ENCODE data around the gene ARPP21. TPM values are rescaled to one million over a fixed set of nuclear protein-coding genes. Genes with fewer than 3 reads are reported as not detected.

ARPP21 gene
- total RNA-seq, 4 donors from 2014 or later: not detected

- TF ChIP-seq CTCF (IDR thresholded peaks at IDR 0.05; ENCODE audit: low read depth): no peak
Observed at GRCh38 chr3:35718921-35719320, 79.6 kb downstream of the ARPP21 start.

GRCh38 chr3:35721628-35722027 is 82.3 kb downstream of the ARPP21 start:
- TF ChIP-seq CTCF (IDR thresholded peaks at IDR 0.05; ENCODE audit: low read depth): no peak

- no peak for TF ChIP-seq CTCF (IDR thresholded peaks at IDR 0.05; ENCODE audit: low read depth)
Observed at GRCh38 chr3:35722902-35723301, 83.6 kb downstream of the ARPP21 start.

- no peak for TF ChIP-seq CTCF (IDR thresholded peaks at IDR 0.05; ENCODE audit: low read depth)
Observed at GRCh38 chr3:35723480-35724097, 84.3 kb downstream of the ARPP21 start.

- no peak for TF ChIP-seq CTCF (IDR thresholded peaks at IDR 0.05; ENCODE audit: low read depth)
Observed at GRCh38 chr3:35724106-35724505, 84.8 kb downstream of the ARPP21 start.

GRCh38 chr3:35727179-35727578 is 87.9 kb downstream of the ARPP21 start:
- no peak for TF ChIP-seq CTCF (IDR thresholded peaks at IDR 0.05; ENCODE audit: low read depth)

GRCh38 chr3:35733341-35733740 is 94.0 kb downstream of the ARPP21 start:
- TF ChIP-seq CTCF (IDR thresholded peaks at IDR 0.05; ENCODE audit: low read depth): no peak
